ENCODE results near the gene MAPKAPK5. TPM values are rescaled to one million over a fixed set of nuclear protein-coding genes. Genes with fewer than 3 reads are reported as not detected.

Gene MAPKAPK5
- total RNA-seq, 1 donor from 2014 or later: 61.2 TPM

- POLR2A ChIA-PET: no interaction called here
- Mint-ChIP-seq H3K27ac (no peak overlapping the region), H3K27me3 (no peaks in the 10 kb centered on the region), H3K4me3 (no peak overlapping the region), H3K36me3 (ENCODE audit: low read depth) (peaks cover 77% of the 10 kb centered on the region), H3K9me3 (no peaks in the 10 kb centered on the region), H3K4me1 (no peaks in the 10 kb centered on the region)
- CTCF ChIA-PET: no interaction called here
- ATAC-seq (ENCODE audit: low read depth) (no peak), DNase-seq (no peak)
- intact Hi-C loops (cut with micrococcal nuclease): no loop called here
- TF ChIP-seq, protein P1, sequence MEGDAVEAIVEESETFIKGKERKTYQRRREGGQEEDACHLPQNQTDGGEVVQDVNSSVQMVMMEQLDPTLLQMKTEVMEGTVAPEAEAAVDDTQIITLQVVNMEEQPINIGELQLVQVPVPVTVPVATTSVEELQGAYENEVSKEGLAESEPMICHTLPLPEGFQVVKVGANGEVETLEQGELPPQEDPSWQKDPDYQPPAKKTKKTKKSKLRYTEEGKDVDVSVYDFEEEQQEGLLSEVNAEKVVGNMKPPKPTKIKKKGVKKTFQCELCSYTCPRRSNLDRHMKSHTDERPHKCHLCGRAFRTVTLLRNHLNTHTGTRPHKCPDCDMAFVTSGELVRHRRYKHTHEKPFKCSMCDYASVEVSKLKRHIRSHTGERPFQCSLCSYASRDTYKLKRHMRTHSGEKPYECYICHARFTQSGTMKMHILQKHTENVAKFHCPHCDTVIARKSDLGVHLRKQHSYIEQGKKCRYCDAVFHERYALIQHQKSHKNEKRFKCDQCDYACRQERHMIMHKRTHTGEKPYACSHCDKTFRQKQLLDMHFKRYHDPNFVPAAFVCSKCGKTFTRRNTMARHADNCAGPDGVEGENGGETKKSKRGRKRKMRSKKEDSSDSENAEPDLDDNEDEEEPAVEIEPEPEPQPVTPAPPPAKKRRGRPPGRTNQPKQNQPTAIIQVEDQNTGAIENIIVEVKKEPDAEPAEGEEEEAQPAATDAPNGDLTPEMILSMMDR (IDR thresholded peaks at IDR 0.05): no peak
Observed at GRCh38 chr12:111869671-111870070, 27.6 kb downstream of the MAPKAPK5 start.

DNA sequence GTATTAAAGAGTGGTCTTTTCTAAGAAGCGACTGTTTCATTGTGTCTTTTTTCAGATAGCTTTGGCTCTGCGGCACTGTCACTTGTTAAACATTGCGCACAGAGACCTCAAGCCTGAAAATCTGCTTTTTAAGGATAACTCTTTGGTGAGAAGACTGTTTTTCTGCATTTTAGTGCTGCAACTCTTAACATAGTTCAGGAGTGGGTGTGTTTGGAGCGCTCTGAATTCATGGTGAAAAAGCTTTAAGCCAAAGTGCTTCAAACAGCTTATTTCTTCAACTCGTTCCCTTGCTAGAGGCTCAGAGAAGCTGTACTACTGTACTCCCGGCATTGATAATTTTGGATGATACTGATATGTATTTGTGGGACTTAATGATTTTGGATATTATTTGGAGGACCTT lies 28.2 kb downstream of the MAPKAPK5 start:
- Mint-ChIP-seq H3K36me3 (ENCODE audit: low read depth) (peaks cover 77% of the 10 kb centered on the region), H3K4me3 (no peak overlapping the region), H3K27ac (no peak overlapping the region), H3K27me3 (no peaks in the 10 kb centered on the region), H3K9me3 (no peaks in the 10 kb centered on the region), H3K4me1 (no peaks in the 10 kb centered on the region)
- intact Hi-C loops (cut with micrococcal nuclease): no loop called here
- TF ChIP-seq, protein P1 (IDR thresholded peaks at IDR 0.05): no peak
- no peak for DNase-seq
- ChIA-PET CTCF (no interaction called here), POLR2A (no interaction called here)
- no peak for ATAC-seq (ENCODE audit: low read depth)

- ChIA-PET POLR2A (no interaction called here), CTCF (no interaction called here)
- ATAC-seq (ENCODE audit: low read depth) (no peak), DNase-seq (no peak)
- intact Hi-C loops (cut with micrococcal nuclease): no loop called here
- H3K27me3 Mint-ChIP-seq: no peaks in the 10 kb centered on the region
- H3K36me3 Mint-ChIP-seq (ENCODE audit: low read depth): peaks cover 77% of the 10 kb centered on the region
- no peak overlapping the region for H3K27ac Mint-ChIP-seq
- TF ChIP-seq, protein P1 (IDR thresholded peaks at IDR 0.05): no peak
- no peaks in the 10 kb centered on the region for H3K4me1 Mint-ChIP-seq
- no peak overlapping the region for H3K4me3 Mint-ChIP-seq
- H3K9me3 Mint-ChIP-seq: no peaks in the 10 kb centered on the region
Observed at GRCh38 chr12:111870706-111871105, 28.7 kb downstream of the MAPKAPK5 start.

GRCh38 chr12:111873113-111873512 lies 31.1 kb downstream of the MAPKAPK5 start:
- Mint-ChIP-seq H3K9me3 (no peaks in the 10 kb centered on the region), H3K36me3 (ENCODE audit: low read depth) (peaks cover 74% of the 10 kb centered on the region), H3K4me1 (no peaks in the 10 kb centered on the region), H3K27ac (no peak overlapping the region), H3K4me3 (no peak overlapping the region), H3K27me3 (no peaks in the 10 kb centered on the region)
- DNase-seq (no peak), ATAC-seq (ENCODE audit: low read depth) (no peak)
- TF ChIP-seq, protein P1 (IDR thresholded peaks at IDR 0.05): no peak
- ChIA-PET CTCF (no interaction called here), POLR2A (no interaction called here)
- intact Hi-C loops (cut with micrococcal nuclease): no loop called here

GRCh38 chr12:111881716-111882115 lies 39.7 kb downstream of the MAPKAPK5 start:
- no peak overlapping the region for H3K27ac Mint-ChIP-seq

More at GRCh38 chr12:111881716-111882115, 39.7 kb downstream of the MAPKAPK5 start:
- no peaks in the 10 kb centered on the region for H3K4me1 Mint-ChIP-seq
- ChIA-PET POLR2A (no interaction called here), CTCF (no interaction called here)
- intact Hi-C loops (cut with micrococcal nuclease): no loop called here
- no peak for ATAC-seq (ENCODE audit: low read depth)
- H3K4me3 Mint-ChIP-seq: no peak overlapping the region
- TF ChIP-seq, protein P1 (IDR thresholded peaks at IDR 0.05): no peak
- peaks cover 84% of the 10 kb centered on the region for H3K36me3 Mint-ChIP-seq (ENCODE audit: low read depth)
- no peak for DNase-seq
- H3K9me3 Mint-ChIP-seq: no peaks in the 10 kb centered on the region
- H3K27me3 Mint-ChIP-seq: no peaks in the 10 kb centered on the region
